HG02610 (cell line): Measurements from ENCODE around the gene GDPD2.
"Not testable (repeated sequence)": the region's sequence is repeated elsewhere in the genome, so short reads cannot be mapped to it uniquely, and the experiment has no call there.

ENCODE experiments used
- ATAC-seq: cut with Tn5 transposase; IDR thresholded peaks from one replicate; pipeline ENCODE4 v1.9.1; 2021; ENCODE audit warnings: mild to moderate bottlenecking, moderate library complexity; ENCODE audit not compliant: unreplicated experiment

The GDPD2 gene, protein sequence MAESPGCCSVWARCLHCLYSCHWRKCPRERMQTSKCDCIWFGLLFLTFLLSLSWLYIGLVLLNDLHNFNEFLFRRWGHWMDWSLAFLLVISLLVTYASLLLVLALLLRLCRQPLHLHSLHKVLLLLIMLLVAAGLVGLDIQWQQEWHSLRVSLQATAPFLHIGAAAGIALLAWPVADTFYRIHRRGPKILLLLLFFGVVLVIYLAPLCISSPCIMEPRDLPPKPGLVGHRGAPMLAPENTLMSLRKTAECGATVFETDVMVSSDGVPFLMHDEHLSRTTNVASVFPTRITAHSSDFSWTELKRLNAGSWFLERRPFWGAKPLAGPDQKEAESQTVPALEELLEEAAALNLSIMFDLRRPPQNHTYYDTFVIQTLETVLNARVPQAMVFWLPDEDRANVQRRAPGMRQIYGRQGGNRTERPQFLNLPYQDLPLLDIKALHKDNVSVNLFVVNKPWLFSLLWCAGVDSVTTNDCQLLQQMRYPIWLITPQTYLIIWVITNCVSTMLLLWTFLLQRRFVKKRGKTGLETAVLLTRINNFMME

DNA sequence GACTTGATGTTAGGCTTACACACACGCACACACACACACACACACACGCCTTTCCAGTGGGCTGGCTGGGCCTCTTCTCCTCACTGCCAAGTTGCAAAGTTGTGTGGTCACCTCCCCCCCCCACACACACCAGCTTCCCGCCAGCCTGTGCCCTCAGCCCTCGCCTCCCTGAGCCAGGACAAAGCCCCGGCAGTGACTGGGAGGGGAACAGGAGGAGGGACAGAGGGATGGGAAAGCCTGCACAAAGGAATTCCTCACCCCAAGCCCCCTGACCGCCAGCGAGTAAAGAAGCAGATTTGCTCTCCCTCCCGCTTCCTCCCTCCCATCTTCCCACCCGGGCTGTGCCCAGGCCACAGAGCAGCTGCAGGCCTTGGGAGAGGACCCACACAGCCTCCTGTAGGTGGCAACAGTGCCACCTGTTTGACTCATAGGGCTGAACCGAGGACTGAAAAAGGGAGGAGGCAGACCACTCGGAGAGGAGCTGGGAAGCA, at the start of gene GDPD2:
GDPD2 (plus strand) TSS at position 464 of the 491 bp plus-strand sequence. CDS start 1,671 bp downstream, outside the sequence.
- ATAC-seq, result no peak

DNA sequence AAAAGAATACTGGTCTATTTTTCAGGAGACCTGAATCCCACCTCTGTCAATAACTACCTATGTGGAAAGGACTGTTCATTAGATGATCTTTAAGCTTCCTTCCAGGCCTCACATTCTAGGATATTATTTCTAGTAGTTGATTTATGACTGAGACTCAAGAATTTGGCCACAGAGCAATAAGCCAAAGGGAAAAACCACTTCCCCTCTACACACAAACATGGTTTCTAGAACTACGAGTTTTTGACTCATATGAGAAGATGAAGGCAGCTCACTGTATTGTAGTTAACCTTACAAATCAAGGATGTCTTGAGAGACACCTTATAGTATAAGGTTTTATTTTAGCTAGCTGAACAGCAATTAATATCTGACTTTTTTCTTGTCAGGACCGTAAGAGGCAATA, 36.9 kb upstream of the GDPD2 start:
- no peak for ATAC-seq

DNA sequence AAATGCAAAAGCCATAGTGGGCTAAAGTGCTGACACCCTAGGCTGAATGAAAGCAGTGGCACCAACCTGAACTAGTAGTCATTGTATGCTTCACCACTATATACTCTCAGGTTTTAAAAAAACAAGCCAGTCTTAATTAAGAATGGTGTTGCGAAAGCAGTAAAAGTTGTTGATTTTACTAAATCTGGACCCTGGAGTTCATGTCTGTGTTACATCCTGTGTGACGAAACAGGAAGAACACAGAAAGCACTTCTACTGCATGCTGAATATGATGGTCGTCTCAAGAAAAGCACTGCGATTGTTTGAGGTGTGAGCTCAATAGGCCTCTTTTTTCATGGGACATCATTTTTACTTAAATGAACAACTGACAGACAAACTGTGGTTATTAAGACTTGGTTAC, 24.2 kb upstream of the GDPD2 start:
- no peak for ATAC-seq

DNA sequence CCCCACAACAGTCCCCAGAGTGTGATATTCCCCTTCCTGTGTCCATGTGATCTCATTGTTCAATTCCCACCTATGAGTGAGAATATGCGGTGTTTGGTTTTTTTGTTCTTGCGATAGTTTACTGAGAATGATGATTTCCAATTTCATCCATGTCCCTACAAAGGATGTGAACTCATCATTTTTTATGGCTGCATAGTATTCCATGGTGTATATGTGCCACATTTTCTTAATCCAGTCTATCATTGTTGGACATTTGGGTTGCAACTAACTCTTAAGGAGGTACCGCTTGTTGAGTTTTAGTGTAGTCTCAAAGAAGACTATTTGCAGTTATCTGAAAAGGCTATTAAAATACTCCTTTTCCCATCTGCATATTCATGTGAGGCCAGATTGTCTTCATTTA, 22.9 kb upstream of the GDPD2 start:
- not testable (repeated sequence) for ATAC-seq

DNA sequence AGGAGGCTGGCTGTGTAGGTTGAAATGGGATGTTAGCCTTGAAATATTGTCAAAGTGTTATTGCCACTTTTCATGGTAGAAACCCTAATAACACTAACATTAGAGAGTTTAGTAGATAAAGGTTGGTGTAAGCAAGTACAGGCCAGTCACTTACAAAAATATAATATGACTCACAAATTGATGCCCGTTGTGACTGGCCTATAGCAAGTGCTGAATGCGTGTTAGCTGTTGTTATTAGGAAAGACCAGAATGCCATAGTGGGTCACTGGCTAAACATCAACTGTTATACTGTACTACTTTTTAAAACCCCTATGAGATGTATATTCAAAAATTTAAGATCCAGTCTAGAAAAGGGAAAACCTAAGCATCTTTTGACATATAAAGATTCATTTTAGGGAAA, 20.4 kb upstream of the GDPD2 start:
- no peak for ATAC-seq

DNA sequence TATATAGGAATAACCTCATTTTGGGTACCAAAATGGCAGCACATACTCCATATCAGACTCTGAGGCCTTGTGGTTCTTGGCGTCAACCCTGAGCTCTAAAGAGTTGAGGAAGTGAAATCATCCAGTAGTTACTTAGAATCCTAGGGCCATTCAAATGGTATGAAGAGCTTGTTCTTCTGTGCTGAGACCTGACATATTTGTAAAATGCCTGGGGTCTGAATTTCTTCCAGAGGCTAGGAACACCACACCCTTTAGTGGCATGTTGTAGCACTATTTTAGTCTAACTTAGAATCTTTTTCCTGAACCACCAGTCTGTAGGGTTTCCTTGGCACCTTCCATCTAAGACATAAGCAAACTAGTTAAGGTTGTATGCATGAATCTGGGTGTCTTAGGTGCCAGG, 18.1 kb upstream of the GDPD2 start:
- ATAC-seq, result no peak

DNA sequence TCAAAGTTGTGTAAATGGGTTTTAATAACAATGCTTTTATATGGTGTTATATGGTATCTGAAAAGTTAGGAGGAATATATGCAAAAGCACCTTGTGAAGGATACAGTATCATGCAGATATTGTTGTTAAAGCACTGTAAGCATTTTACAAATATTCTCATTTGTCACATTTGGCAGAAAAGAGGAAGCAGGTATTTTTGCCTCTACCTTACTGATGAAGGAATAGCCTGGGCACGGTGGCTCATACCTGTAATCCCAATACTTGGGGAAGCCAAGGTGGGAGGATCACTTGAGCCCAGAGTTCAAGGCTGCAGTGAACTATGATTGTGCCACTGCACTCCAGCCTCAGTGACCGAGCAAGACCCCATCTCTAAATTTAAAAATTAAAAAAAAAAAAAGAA, 12.2 kb upstream of the GDPD2 start:
- no peak for ATAC-seq

DNA sequence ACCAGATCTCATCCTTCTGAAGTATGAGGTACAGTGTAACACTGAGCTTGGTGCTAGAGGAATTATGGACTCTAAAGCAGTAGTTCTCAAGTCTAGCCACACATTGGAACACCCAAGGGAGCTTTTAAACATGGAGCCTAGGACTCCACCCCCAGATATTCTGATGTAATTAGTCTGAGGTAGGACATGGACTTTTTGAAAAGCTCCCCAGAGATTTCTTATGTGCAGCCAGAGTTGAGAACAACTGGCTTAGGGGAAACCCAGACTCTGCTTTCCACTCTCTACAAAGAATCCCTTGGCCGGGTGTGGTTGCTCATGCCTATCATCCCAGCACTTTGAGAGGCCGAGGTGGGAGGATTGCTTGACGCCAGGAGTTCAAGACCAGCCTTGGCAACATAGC, 11.6 kb upstream of the GDPD2 start:
- ATAC-seq, result peak; percentile 76

DNA sequence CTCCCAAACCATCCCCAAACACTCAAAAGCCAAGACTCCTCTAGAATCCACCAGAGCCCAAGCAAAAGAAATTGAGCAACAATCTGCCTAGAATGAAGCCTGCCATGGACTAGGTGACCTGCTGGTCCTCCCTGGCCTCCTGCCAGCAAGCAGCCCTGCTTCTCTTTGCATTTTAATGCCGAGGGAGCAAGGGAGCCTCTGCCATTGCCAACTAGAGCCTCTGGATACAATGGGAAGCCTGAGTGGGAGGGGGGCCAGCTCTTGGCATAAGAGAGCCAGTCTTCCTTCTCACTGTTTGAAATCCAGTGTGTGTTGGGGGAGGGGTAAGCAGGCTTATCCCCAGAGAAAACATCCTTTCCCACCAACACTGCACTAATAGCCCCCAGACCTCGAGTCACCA, 1.5 kb upstream of the GDPD2 start:
- no peak for ATAC-seq

DNA sequence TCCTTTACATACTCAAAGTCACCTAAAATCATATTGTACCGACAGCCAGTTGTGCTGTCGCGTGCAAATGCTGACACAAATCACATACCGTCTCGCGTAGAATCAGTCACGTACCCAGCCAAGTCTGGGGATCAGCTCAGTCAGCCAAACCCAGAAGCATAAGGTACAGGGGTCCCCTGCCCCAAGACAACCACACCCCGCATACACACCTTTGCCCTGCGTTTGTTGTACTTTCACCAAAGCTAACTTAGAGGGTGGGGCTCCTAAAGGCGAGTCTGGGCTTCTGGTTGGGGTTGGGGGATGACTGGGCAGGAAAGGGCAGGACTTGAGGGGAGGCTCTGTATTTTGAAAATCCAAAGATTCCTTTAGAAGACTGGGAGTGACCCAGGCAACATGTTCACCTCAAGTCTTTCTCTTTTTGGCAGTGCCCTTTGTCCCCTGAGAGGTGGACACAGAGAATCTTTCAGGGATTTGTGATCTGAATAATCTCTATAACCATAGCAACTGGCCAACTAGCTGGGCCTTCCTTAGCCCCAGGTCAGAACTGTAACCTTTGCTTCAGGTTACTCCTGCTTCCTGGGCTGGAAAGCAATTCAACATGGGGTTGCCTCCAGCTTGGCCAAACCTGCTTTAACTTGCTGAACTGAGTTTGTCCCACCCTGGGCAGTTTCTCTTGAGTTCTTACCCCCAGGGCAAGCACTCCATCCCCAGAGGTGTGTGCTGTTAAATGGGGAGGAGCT, 992 bp downstream of the GDPD2 start:
- ATAC-seq, result no peak

DNA sequence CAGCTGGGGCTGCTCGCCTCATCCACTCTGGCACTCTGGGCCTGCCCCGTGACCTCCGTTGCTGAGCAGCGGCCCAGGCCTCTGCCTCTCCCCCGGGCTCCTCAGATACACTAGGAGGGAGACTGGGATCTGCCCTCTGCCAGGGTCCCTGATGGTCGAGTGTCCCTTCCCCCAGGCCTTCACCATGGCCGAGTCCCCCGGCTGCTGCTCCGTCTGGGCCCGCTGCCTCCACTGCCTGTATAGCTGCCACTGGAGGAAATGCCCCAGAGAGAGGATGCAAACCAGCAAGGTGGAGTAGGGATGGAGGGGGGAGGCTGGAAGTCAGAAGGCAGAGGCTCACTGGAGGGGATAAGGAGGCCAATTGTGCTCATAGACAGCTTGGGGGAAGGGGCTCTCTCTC, 1.7 kb downstream of the GDPD2 start:
- ATAC-seq, result no peak

DNA sequence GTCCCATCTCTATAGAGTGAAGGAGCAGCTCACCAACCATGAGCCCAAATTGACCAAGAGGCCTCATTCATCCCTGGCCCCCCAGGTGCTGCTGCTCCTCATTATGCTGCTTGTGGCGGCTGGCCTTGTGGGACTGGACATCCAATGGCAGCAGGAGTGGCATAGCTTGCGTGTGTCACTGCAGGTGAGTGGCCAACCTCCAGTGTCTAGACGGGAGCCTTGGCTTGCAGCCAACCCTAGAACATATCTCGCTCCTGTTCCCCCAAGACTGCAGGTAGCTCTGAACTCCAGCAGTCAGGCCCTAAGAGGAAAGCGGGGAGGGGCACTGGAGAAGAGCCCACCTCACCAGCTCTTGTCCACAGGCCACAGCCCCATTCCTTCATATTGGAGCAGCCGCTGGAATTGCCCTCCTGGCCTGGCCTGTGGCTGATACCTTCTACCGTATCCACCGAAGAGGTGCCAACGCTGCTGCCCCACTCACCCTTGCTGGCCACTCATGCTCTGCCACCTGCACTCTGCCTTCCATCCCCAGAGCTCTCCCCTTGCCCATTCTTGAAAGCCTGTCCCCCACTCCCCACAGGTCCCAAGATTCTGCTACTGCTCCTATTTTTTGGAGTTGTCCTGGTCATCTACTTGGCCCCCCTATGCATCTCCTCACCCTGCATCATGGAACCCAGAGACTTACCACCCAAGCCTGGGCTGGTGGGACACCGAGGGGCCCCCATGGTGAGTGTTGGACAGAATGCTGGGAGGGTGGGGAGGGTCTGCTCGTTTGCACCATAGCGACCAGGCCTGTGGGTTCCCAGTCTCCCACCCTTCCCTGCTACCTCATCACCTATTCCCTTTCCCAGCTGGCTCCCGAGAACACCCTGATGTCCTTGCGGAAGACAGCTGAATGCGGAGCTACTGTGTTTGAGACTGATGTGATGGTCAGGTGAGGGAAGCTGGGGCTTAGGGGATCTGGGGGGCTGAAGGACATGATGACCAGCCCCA, 3.5 kb downstream of the GDPD2 start:
- ATAC-seq, result no peak

DNA sequence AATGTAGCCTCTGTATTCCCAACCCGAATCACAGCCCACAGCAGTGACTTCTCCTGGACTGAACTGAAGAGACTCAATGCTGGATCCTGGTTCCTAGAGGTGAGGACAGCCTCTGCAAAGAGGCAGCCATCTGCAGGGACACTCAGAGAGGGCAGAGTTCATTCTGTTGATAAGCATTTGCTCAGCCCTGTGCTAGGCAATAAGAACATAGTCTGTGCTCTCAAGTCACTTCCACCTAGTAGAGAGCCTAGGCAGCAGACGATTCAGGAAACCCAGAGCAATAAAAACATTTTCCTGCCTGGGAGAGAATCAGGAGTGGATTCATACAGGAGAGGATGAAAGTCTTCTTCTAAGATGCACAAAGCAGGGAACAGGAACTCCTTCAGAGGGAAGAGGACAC, 4.3 kb downstream of the GDPD2 start:
- no peak for ATAC-seq

DNA sequence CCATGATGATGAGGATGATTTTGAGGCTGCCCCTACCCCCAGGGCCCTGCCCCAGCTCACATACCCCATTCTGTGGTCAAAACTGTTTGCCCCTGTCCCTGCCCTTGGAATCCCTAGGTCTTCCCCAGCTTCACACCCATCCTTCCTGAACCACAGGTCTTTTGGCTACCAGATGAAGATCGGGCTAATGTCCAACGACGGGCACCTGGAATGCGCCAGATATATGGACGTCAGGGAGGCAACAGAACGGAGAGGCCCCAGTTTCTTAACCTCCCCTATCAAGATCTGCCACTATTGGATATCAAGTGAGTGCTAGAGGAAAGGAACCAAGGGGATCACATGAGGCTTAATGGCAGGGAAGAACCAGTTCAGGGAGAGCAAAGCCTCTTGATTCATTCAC, 6.6 kb downstream of the GDPD2 start:
- ATAC-seq, result no peak

DNA sequence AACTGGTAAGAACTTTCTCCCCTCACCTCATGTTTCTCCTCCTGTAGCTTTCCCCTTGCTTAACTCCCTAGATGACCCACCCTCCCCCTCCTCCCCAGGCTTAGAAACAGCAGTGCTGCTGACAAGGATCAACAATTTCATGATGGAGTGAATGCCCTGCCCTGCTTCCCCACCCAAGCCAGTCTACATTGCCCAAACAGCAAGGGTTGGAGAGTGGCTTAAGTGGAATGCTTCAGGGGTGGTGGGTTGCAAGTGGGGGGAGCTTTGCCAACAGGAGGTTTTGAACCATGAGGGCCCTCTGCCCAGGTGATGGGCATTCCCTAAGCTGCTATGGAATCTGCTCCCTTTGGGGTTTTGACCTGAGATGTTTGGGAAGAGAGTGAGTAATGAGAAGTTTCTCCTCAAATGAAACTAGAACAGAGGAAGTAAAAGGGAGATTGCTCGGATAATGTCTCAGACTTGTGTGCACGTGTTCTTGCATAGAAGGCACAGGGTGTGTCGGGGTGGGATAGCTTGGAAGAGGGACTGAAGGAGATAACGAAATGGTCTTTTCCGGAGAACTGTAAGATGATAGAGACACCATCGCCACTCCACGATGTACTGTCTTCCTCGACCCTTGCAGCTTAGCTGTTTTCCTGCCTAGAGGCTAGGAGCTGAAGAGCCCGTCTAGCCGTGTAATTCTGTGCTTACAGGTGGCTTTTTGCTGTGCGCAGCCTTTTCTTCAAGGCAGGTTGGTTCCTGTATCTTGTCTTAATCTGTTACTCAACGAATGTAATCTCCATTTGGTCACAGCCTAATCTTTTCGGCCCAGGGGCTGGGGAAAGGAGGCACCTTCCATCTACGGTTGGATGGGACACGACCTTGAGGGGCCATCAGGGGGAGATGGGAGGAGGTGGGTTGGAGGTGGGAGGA, 10.1 kb downstream of the GDPD2 start:
- no peak for ATAC-seq

DNA sequence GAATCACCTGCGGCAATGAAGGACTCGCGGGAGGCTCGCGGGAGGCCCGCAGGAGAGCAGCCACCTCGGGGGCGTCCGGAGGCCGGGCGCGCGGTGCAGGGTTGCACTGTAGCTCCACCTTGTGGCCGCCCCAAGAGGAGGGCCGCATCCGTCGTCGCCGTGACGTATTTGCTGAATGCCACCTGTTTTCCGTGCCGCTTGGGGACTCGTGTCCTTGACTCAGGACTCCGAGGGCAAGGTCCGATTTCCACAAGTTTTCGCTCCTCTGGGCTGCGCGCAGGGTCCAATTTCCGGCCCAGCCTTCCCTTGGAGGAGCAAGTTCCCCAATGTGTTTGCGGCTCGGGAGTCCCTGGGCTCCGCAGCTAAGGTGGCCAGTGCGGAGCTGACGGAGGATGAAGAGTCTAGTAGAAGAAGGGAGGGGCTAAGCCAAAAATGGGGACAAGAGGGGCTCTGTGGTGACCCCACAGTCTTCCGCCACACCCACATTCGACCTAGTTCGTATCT, 10.8 kb downstream of the GDPD2 start:
- peak; percentile 69 for ATAC-seq

DNA sequence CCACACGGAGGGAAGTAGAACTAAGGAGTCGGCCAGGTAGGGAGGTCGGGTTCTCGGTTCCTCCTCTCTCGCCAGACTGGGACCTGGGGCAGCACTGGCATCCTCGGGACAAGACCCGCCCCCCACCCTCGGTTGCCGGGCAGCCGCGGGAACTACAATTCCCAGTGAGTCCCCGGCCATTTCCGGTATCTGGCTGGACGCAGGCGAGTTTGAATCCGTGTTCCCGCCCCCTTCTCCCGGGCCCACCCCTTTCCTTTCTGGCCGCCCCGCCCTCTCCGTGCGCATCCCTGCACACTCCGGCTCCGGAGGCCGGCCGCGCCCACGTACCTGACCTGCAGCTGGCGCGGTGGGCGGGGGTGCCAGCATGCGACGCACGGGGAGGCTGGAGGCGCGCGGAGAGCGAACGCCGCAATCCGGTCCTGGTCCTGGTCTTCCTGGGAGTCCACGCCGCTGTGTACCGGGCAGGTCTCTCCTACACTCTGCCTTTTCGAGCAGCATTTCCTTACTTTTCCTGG, 11.3 kb downstream of the GDPD2 start:
- peak; percentile 73 for ATAC-seq

DNA sequence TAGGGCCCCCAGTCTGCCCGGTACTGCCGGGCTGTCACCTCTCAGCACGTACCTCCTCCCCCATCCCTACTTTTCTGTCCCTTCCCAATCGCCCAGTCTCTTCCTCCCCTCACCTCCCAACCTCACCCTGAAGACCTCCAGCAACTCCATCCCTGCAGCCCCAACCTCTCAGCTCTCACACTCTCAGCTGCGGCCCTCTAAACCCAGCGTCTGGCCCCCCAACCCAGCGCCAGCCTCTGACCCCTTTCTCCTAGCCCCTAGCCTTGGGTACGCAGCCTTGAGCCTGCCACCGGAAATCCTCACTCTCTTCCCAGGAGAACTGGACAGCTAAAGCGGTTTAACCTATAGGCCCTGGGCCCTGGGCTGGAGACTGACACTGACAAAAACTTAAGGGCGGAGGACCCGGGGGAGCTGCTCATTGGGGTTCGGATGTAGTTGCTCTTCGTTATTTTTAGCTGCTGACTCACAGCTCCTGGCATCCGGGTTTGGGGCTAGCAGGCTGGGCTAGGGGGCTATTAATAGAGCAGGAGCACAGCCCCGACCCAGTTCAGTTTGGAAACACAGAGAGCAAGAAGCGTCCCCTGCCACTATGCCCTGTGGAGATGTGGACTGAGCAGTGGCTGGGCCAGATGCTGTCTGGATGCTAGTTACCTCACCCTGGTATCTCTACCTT, 11.9 kb downstream of the GDPD2 start:
- no peak for ATAC-seq

DNA sequence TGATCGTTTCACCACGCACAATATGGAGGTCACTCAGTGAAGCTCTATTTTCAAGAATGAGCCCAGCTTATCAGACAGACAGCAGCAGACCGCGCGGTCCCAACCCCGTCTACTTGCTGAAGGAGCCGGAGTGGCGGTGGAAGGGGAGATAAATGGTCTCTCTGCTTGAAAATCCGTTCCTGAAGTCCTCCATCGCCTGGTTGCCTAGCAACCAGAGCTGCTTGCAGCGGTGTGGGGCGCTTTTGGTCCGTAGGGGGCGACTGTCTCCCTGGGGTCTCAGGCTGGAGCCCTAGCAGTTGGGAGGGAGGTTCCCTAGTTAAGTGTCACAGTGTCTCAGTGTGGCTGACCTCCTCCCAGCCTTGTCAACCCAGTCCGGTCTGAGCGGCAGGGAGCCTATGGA, 13.2 kb downstream of the GDPD2 start:
- no peak for ATAC-seq
